ENCODE results near the gene PIKFYVE. TPM values are rescaled to one million over a fixed set of nuclear protein-coding genes. Genes with fewer than 3 reads are reported as not detected.
"Not testable (repeated sequence)": the region's sequence is repeated elsewhere in the genome, so short reads cannot be mapped to it uniquely, and the experiment has no call there.

PIKFYVE gene
- total and polyA plus RNA-seq, 2 donors (not counting 1 experiment from before 2014, with no cell fraction given) = 20.3 to 80.9 TPM

DNA sequence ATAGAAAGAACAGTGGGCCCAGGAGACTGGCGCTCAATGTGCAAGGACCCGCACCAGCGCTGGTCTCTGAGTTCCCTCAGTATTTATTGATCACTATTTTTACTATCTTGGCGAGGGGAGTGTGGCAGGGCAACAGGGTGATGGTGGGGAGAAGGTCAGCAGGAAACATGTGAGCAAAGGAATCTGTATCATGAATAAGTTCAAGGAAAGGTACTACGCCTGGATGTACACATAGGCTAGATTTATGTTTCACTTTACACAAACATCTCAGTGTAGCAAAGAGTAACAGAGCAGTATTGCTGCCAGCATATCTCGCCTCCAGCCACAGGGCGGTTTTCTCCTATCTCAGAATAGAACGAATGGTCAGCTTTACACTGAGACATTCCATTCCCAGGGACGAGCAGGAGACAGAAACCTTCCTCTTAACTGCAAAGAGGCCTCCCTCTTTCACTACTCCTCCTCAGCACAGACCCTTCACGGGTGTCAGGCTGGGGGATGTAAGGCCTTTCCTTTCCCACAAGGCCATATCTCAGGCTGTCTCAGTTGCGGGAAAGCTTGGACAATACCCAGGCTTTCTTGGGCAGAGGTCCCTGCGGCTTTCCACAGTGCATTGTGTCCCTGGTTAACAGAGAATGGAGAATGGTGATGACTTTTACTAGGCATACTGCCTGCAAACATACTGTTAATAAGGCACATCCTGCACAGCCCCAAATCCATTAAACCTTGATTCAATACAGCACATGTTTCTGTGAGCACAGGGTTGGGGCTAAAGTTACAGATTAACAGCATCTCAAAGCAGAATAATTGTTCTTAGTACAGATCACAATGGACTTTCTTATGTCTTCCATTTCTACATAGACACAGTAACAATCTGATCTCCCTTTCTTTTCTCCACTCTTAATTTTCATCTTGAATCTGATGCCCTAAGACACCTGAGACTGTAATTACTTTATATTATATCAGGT is 8.9 kb upstream of the PIKFYVE start:
- H3K27me3 ChIP-seq (replicated peaks in 1 of 4; ENCODE audit: control extremely low read depth in 1 of 4, control insufficient read depth in 3 of 4, insufficient read depth in 4 of 4, low read length in 3 of 4); H3K9ac ChIP-seq (ENCODE audit: low read length); DNase-seq; ATAC-seq (ENCODE audit: low read depth); H3K9me3 ChIP-seq (ENCODE audit: control extremely low read depth in 1 of 3, control insufficient read depth in 2 of 3, insufficient read depth in 1 of 3, low read length in 2 of 3); POLR2A ChIA-PET; H3K27me3 Mint-ChIP-seq; H4K20me1 ChIP-seq (ENCODE audit: control insufficient read depth, insufficient read depth, low read length, poor library complexity, severe bottlenecking); H3K4me3 ChIP-seq (ENCODE audit: control extremely low read depth in 1 of 5, extremely low read depth in 1 of 5, insufficient read depth in 1 of 5, low read depth in 2 of 5, low read length in 4 of 5); H3K9me3 Mint-ChIP-seq (ENCODE audit: insufficient read depth); H3K4me2 ChIP-seq (replicated peaks; ENCODE audit: low read depth, low read length, poor library complexity, severe bottlenecking); H3K27ac ChIP-seq (ENCODE audit: low read length in 2 of 2); H3K36me3 ChIP-seq (replicated peaks in 1 of 2; ENCODE audit: control extremely low read depth in 1 of 2, control insufficient read depth in 1 of 2, extremely low read depth in 1 of 2, insufficient read depth in 2 of 2, low read length in 1 of 2); H3K27ac Mint-ChIP-seq; H2AFZ ChIP-seq (ENCODE audit: insufficient read depth, low read depth, low read length, poor library complexity, severe bottlenecking): not testable (repeated sequence)
- H3K79me2 ChIP-seq (ENCODE audit: control insufficient read depth, insufficient read depth, low read length) = peaks cover 19% of the 10 kb centered on the region
- peaks cover 35% of the 10 kb centered on the region for H3K4me1 Mint-ChIP-seq
- intact Hi-C loops (cut with micrococcal nuclease) = loop anchor here (10.0 kb wide), 2 partner anchors 512 to 1092 kb away; partner anchors contain the start of gene KLF7
- CTCF ChIA-PET = interaction anchor here (6.0 kb wide), 1 partner anchor 9 kb away, joined by 63 read pairs; the partner anchor contains the start of gene PIKFYVE
- H3K4me1 ChIP-seq (ENCODE audit: control insufficient read depth in 2 of 2, insufficient read depth in 2 of 2, low read length in 2 of 2) = peaks cover 21 to 23% of the 10 kb centered on the region in 2 donors
- peak overlapping the region; percentile 15 for H3K4me3 Mint-ChIP-seq
- 92% methylated on average over 2 of the region's 12 CpGs for WGBS (ENCODE audit: insufficient coverage)

- H3K4me3 ChIP-seq (ENCODE audit: control extremely low read depth in 1 of 5, extremely low read depth in 1 of 5, insufficient read depth in 1 of 5, low read depth in 2 of 5, low read length in 4 of 5) = peak overlapping the region; percentile 61 to 98 (median 76)
- DNase-seq (peak; percentile 82), ATAC-seq (ENCODE audit: low read depth) (peak; percentile 54)
- H3K4me1 ChIP-seq (ENCODE audit: control insufficient read depth in 2 of 2, insufficient read depth in 2 of 2, low read length in 2 of 2) = peaks cover 34 to 42% of the 10 kb centered on the region in 2 donors
- peak overlapping the region; percentile 89 for H2AFZ ChIP-seq (ENCODE audit: insufficient read depth, low read depth, low read length, poor library complexity, severe bottlenecking)
- H3K36me3 ChIP-seq (replicated peaks in 1 of 2; ENCODE audit: control extremely low read depth in 1 of 2, control insufficient read depth in 1 of 2, extremely low read depth in 1 of 2, insufficient read depth in 2 of 2, low read length in 1 of 2) = no peaks in the 10 kb centered on the region
- no peaks in the 10 kb centered on the region for H3K9me3 ChIP-seq (ENCODE audit: control extremely low read depth in 1 of 3, control insufficient read depth in 2 of 3, insufficient read depth in 1 of 3, low read length in 2 of 3)
- no peaks in the 10 kb centered on the region for H3K9me3 Mint-ChIP-seq (ENCODE audit: insufficient read depth)
- WGBS (ENCODE audit: insufficient coverage) = 8% methylated on average over 6 of the region's 9 CpGs
- H3K9ac ChIP-seq (ENCODE audit: low read length) = peak overlapping the region; percentile 90
- ChIA-PET POLR2A (interaction anchor here (0.7 to 3.4 kb wide), 6 partner anchors 11 to 735 kb away, joined by 3 to 31 read pairs (median 7); partner anchors contain the start of genes CREB1, IDH1 and METTL21A), CTCF (interaction anchor here (0.8 to 2.4 kb wide), 5 partner anchors 9 to 735 kb away, joined by 3 to 63 read pairs (median 4); partner anchors contain the start of genes CREB1 and IDH1)
- intact Hi-C loops (cut with micrococcal nuclease) = loop anchor here (1.0 to 10.0 kb wide), 7 partner anchors 88 to 1905 kb away; partner anchors contain the start of genes CCNYL1, FASTKD2, KANSL1L and MDH1B
- peaks cover 23% of the 10 kb centered on the region for H4K20me1 ChIP-seq (ENCODE audit: control insufficient read depth, insufficient read depth, low read length, poor library complexity, severe bottlenecking)
- peak overlapping the region; percentile 87 for H3K4me2 ChIP-seq (replicated peaks; ENCODE audit: low read depth, low read length, poor library complexity, severe bottlenecking)
- peak overlapping the region; percentile 85 to 89 for H3K27ac ChIP-seq (ENCODE audit: low read length in 2 of 2)
- peaks cover 43% of the 10 kb centered on the region for H3K4me1 Mint-ChIP-seq
- peaks cover 42% of the 10 kb centered on the region for H3K79me2 ChIP-seq (ENCODE audit: control insufficient read depth, insufficient read depth, low read length)
- H3K27me3 Mint-ChIP-seq = no peaks in the 10 kb centered on the region
- H3K4me3 Mint-ChIP-seq = peak overlapping the region; percentile 95
- H3K27me3 ChIP-seq (replicated peaks in 1 of 4; ENCODE audit: control extremely low read depth in 1 of 4, control insufficient read depth in 3 of 4, insufficient read depth in 4 of 4, low read length in 3 of 4) = no peaks in the 10 kb centered on the region
- H3K27ac Mint-ChIP-seq = peak overlapping the region; percentile 99
- no peak for TF ChIP-seq EZH2 (IDR thresholded peaks at IDR 0.05; ENCODE audit: borderline replicate concordance, insufficient read depth, low read depth, low read length, poor library complexity, severe bottlenecking)
- TF ChIP-seq, protein P1, sequence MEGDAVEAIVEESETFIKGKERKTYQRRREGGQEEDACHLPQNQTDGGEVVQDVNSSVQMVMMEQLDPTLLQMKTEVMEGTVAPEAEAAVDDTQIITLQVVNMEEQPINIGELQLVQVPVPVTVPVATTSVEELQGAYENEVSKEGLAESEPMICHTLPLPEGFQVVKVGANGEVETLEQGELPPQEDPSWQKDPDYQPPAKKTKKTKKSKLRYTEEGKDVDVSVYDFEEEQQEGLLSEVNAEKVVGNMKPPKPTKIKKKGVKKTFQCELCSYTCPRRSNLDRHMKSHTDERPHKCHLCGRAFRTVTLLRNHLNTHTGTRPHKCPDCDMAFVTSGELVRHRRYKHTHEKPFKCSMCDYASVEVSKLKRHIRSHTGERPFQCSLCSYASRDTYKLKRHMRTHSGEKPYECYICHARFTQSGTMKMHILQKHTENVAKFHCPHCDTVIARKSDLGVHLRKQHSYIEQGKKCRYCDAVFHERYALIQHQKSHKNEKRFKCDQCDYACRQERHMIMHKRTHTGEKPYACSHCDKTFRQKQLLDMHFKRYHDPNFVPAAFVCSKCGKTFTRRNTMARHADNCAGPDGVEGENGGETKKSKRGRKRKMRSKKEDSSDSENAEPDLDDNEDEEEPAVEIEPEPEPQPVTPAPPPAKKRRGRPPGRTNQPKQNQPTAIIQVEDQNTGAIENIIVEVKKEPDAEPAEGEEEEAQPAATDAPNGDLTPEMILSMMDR (IDR thresholded peaks at IDR 0.05) = no peak
These were observed 669 bp upstream of the PIKFYVE start for GRCh38 chr2:208265371-208265800.
